NCI-H187 treated with DMSO at 0.1 percent for 48 hours (cell line): ENCODE results near the gene NCAPG.
"Not testable (repeated sequence)": the region's sequence is repeated elsewhere in the genome, so short reads cannot be mapped to it uniquely, and the experiment has no call there.

ENCODE experiments used
- DNase-seq: peaks from one replicate; lab custom pipeline; 2025; lab: John Stamatoyannopoulos, UW

Gene NCAPG

GRCh38 chr4:17797808-17798207 lies 13.0 kb upstream of the NCAPG start:
- DNase-seq, result no peak

- no peak for DNase-seq
These were observed 5.1 kb upstream of the NCAPG start for GRCh38 chr4:17805580-17806155.

GRCh38 chr4:17807446-17807845 lies 3.3 kb upstream of the NCAPG start:
- DNase-seq, result no peak

- DNase-seq, result no peak
These were observed 1.1 kb upstream of the NCAPG start for GRCh38 chr4:17809667-17810066.

GRCh38 chr4:17811078-17811603 lies 362 bp downstream of the NCAPG start:
- no peak for DNase-seq

DNA sequence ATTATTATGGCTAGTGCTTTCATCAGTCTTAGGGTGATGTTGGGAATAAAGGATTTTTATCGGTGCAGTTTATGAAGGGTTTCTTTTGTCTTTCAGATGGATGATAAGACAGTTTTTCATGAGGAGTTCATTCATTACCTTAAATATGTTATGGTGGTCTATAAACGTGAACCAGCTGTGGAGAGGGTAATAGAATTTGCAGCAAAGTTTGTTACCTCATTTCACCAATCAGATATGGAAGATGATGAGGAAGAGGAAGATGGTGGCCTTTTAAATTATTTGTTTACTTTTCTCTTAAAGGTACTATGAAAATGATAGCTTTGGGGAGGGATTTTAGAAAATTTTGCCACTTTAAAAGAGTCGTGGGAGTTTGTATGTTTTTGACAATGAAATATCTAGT lies 1.3 kb downstream of the NCAPG start:
- no peak for DNase-seq

DNA sequence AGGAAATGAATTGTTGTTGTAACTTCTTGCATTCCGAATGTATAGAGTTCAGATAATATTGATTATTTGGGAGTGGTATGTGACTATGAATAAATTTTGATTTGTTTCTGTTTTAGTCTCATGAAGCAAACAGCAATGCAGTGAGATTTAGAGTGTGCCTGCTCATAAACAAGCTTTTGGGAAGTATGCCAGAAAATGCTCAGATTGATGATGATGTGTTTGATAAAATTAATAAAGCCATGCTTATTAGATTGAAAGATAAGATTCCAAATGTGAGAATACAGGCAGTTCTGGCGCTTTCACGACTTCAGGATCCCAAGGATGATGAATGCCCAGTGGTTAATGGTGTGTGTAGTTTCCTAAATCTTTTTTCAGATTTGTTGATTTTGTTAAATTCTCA lies 2.0 kb downstream of the NCAPG start:
- DNase-seq, result no peak

DNA sequence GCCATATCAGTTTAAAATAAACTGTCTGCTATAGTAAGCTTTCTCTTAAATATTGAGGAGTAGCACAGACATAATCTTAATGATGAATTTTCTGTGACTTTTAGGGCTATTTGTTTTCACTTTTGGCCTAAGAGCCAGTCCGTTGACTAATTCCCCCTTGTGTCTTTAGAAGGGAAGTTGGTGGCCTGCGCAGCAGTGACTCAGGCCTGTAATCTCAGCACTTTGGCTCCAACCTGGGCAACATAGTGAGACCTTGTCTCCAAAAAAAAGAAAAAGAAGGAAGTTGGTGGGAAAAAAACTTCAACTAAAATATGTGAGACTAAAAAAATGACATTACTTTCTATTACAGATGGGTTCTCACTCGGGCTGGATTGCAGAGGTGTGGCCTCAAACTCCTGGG lies 3.4 kb downstream of the NCAPG start:
- no peak for DNase-seq

DNA sequence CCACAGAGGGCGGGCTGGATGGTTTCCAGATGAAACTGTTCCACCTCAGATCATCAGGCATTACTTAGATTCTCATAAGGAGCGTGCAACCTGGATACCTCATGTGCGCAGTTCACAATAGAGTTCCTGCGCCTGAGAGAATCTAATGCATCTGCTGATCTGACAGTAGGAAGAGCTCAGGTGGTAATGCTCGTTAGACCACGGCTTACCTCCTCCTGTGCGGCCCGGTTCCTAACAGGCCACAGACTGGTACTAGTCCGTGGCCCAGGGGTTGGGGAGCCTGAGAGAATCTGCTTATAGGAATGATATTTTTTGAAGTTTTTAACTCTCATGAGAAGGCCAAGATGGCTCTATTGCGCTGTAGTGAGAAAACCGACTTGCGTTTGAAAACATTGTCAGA lies 5.4 kb downstream of the NCAPG start:
- DNase-seq, result no peak

DNA sequence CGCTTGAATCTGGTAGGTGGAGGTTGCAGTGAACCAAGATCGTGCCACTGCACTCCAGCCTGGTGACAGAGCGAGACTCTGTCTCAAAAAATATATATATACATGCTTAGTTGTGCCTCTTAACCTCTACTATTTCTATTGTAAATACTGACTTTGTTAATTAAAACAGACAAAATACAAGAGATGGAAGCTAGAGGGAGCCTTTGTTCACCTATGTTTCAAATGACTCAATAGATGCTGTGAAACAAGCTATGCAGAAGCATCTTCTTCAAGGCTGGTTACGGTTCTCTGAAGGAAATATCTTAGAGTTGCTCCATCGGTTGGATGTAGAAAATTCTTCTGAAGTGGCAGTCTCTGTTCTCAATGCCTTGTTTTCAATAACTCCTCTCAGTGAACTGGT lies 6.2 kb downstream of the NCAPG start:
- no peak for DNase-seq

DNA sequence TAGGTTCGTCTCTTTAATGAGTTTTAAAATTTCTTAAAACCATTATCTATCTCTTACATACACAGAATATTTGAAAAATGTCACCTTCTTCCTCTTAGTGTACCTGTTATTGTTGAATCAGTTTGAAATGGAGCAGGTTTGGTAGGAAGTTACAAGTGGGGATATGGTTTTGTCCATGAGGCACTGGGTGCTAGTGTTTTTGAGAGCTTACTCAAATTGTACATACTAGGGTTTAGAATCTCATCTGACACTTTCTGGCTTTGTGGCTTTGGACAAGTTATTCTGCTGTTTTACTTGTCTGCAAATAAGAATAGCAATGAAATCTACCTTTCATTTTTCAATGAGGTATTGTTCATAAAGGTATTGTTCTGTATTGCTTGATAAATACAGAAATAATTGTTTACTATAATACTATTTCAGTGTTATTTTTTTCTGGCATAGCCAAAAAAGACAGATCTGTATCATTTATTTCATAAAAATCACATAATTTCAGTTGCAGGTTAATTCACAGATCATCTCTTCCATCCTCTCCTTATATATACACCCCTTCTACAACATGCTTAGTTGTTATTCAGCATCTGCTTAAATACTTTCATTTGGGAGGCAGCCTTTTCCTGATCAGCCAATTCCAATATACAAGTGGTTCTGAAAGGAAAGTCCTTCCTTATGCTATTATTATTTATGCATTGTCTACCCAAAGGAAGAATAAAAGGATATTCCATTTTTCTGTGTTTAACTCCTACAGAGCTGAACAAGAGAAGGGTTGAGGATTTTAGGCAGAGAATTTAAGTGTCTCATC lies 13.3 kb downstream of the NCAPG start:
- DNase-seq, result no peak

GRCh38 chr4:17846266-17846665 lies 35.5 kb downstream of the NCAPG start:
- no peak for DNase-seq

GRCh38 chr4:17850295-17850694 lies 39.5 kb downstream of the NCAPG start:
- DNase-seq, result not testable (repeated sequence)

- DNase-seq, result no peak
These were observed 41.2 kb downstream of the NCAPG start for GRCh38 chr4:17851959-17852358.

DNA sequence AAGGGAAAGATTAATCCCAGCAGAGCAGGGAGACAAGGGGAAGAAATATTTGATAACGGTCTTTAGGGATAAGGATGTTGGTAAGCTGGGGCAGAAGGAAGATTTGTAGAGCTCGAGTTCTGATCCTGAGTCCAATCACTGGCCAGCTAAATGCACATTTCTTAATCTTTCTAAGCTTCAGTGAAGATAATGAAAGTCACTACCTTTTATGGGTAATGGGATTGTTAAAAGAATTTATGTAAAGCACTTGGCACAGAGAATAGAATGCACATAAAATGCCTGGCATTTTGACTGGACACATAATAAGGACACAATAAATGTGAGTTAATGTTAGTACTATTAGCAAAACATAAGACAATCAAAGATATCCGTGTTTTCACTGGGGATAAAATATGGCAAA lies 43.3 kb downstream of the NCAPG start:
- DNase-seq, result no peak

DNA sequence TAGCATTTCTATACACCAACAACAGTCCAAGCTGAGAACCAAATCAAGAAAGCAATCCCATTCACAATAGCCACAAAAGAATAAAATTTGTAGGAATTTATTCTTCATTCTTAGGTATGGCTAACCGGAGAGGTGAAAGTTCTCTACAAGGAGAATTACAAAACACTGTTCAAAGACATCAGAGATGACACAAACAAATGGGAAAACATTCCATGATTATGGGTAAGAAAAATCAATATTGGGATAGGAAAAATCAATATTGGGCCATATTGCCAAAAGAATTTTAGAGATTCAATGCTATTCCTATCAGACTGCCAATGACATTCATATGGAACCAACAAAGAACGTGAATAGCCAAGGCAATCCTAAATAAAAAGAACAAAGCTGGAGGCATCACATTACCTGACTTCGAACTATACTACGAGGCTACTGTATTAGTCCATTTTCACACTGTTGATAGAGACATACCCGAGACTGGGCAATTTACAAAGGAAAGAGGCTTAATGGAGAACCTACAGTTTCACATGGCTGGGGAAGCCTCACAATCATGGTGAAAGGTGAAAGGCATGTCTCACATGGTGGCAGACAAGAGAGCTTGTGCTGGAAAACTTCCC lies 49.1 kb downstream of the NCAPG start:
- DNase-seq, result no peak

- DNase-seq, result not testable (repeated sequence)
These were observed 51.1 kb downstream of the NCAPG start for GRCh38 chr4:17861906-17862305.

DNA sequence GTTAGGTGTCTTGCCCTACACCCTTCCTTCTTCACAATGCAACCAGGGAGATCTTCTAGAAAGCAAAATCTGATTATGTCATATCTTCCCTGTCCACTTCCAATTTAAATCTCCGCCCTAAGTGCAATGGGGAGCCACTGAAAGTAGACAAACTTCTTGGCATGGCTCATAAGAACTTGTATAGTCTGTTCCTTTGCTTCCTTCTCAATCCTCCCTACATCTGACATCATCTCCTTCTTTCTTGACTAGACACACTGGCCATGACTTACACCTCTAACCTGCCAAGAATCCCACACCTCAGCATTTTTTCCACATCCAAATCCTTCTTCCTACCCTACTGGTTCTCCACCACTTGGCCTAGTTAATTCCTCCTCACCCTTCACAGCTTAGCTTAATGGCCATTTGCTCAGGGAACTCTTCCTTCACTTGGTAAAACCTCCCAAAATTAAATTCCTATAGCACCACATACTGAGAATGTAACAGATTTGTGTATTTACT lies 55.1 kb downstream of the NCAPG start:
- DNase-seq, result no peak

DNA sequence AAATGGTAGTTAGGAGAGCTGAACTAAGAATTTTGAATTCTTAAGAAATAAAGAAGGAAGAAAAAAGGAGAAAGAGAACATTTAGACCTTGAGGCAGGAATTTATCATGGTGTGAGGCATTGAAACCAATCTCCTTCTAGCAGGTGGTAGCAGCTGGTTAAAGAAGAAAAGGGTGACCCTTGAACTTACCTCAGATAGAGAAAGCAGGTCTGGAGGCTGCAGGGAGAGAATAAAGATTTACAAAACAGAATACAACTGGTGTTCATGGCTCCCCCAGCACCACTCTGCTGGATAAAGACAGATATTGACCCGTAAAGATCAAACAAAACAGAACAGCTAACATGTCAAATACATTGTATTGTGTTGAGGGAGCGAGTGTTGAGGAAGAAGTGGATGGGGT lies 56.0 kb downstream of the NCAPG start:
- no peak for DNase-seq

- DNase-seq, result no peak
These were observed 56.5 kb downstream of the NCAPG start for GRCh38 chr4:17867276-17867675.

- no peak for DNase-seq
These were observed 58.5 kb downstream of the NCAPG start for GRCh38 chr4:17869327-17869726.

DNA sequence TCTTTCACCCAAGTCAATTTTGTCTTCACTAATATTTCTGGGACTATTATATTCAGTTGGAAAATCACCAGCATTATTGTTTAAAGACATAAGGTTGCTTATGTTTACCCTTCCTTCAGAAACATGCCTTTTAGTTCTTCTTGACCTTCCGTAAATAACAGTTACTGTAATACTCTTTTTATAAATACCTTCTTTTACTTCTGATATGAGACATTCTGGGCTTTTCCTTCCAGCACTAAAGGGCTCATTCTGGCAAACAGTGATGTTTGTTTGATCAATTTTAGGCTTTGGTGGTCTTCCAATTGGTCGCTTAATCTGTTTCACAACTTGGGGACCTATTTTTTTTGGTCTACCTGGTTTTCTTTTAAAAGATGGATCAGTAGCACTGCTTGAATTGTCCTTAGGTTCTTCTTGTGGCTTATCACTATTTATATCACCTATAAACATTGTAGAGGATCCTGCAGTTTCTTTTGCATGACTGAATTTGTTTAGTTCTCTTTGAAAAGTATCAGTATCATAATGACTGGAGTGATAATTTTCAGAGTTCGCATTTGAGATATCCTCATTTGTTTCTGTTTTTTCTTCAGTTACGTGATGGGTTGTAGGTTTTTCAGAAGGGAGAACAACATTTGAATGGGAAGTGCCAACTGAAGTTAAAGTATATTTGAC lies 64.8 kb downstream of the NCAPG start:
- DNase-seq, result no peak

DNA sequence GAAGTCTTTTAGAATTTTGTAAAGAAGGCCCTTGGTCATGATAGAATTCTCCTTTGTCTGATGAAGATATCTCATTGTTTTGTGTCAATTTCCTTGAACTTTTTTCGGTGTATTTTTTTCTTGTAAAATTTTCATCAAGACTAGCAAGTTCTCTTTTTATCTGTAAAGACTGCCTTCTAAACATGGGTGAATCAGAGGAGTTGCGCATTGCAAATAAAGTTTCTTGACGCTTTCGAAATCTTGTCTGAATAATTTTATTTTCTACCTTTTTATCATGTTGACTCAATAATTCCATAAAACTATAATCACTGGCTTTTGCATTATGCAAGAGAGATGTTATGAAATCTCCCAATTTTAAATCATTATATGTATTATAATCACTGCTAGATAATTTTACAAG lies 66.2 kb downstream of the NCAPG start:
- no peak for DNase-seq
